ENCODE results near the gene DNAJB8.

DNAJB8 gene

GRCh38 chr3:128464188-128464587 lies 2.5 kb downstream of the DNAJB8 start:
- ChIA-PET CTCF (interaction anchor here (0.6 to 0.7 kb wide), 2 partner anchors 16 to 310 kb away, joined by 3 to 5 read pairs; no protein-coding TSS in a partner anchor), POLR2A (no interaction called here)
- DNase-seq (ENCODE audit: extremely low spot score), result no peak
- no peak for TF ChIP-seq SUZ12 (IDR thresholded peaks at IDR 0.05)
- TF ChIP-seq SP1 (IDR thresholded peaks at IDR 0.05), result no peak
- TF ChIP-seq ARNT (IDR thresholded peaks at IDR 0.05), result no peak
- no peak for TF ChIP-seq FOXK2 (IDR thresholded peaks at IDR 0.05)
- TF ChIP-seq NFRKB (IDR thresholded peaks at IDR 0.05), result no peak
- no peak for TF ChIP-seq FOXM1 (IDR thresholded peaks at IDR 0.05; ENCODE audit: borderline replicate concordance)
- TF ChIP-seq ELF4 (IDR thresholded peaks at IDR 0.05), result no peak
- TF ChIP-seq, protein P1, sequence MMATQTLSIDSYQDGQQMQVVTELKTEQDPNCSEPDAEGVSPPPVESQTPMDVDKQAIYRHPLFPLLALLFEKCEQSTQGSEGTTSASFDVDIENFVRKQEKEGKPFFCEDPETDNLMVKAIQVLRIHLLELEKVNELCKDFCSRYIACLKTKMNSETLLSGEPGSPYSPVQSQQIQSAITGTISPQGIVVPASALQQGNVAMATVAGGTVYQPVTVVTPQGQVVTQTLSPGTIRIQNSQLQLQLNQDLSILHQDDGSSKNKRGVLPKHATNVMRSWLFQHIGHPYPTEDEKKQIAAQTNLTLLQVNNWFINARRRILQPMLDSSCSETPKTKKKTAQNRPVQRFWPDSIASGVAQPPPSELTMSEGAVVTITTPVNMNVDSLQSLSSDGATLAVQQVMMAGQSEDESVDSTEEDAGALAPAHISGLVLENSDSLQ (IDR thresholded peaks at IDR 0.05), result no peak
- no peak for TF ChIP-seq ZNF384 (IDR thresholded peaks at IDR 0.05)
- TF ChIP-seq CTBP1 (IDR thresholded peaks at IDR 0.05; ENCODE audit: borderline replicate concordance), result no peak
- TF ChIP-seq TARDBP (IDR thresholded peaks at IDR 0.05), result no peak
- no peak for TF ChIP-seq BHLHE40 (IDR thresholded peaks at IDR 0.05; ENCODE audit: borderline replicate concordance)
- no peak for TF ChIP-seq HDGF (IDR thresholded peaks at IDR 0.05; ENCODE audit: borderline replicate concordance)
- no peak for TF ChIP-seq FOXA1 (IDR thresholded peaks at IDR 0.05)
- no peak for TF ChIP-seq LEF1 (IDR thresholded peaks at IDR 0.05; ENCODE audit: borderline replicate concordance)
- no peak for TF ChIP-seq L3MBTL2 (conservative IDR thresholded peaks at IDR 0.05)

- ChIA-PET CTCF (interaction anchor here (0.5 kb wide), 1 partner anchor 27 kb away, joined by 3 read pairs; no protein-coding TSS in a partner anchor), POLR2A (no interaction called here)
- no peak for DNase-seq (ENCODE audit: extremely low spot score)
- TF ChIP-seq L3MBTL2 (conservative IDR thresholded peaks at IDR 0.05), result no peak
- no peak for TF ChIP-seq ZNF384 (IDR thresholded peaks at IDR 0.05)
- no peak for TF ChIP-seq BHLHE40 (IDR thresholded peaks at IDR 0.05; ENCODE audit: borderline replicate concordance)
- TF ChIP-seq, protein P1 (IDR thresholded peaks at IDR 0.05), result no peak
- no peak for TF ChIP-seq HDGF (IDR thresholded peaks at IDR 0.05; ENCODE audit: borderline replicate concordance)
- TF ChIP-seq SP1 (IDR thresholded peaks at IDR 0.05), result no peak
- TF ChIP-seq NFRKB (IDR thresholded peaks at IDR 0.05), result no peak
- no peak for TF ChIP-seq ELF4 (IDR thresholded peaks at IDR 0.05)
- TF ChIP-seq FOXA1 (IDR thresholded peaks at IDR 0.05), result no peak
- no peak for TF ChIP-seq FOXM1 (IDR thresholded peaks at IDR 0.05; ENCODE audit: borderline replicate concordance)
- TF ChIP-seq LEF1 (IDR thresholded peaks at IDR 0.05; ENCODE audit: borderline replicate concordance), result no peak
- TF ChIP-seq FOXK2 (IDR thresholded peaks at IDR 0.05), result no peak
- no peak for TF ChIP-seq ARNT (IDR thresholded peaks at IDR 0.05)
- no peak for TF ChIP-seq TARDBP (IDR thresholded peaks at IDR 0.05)
Observed at GRCh38 chr3:128463771-128464170, 2.9 kb downstream of the DNAJB8 start.

DNA sequence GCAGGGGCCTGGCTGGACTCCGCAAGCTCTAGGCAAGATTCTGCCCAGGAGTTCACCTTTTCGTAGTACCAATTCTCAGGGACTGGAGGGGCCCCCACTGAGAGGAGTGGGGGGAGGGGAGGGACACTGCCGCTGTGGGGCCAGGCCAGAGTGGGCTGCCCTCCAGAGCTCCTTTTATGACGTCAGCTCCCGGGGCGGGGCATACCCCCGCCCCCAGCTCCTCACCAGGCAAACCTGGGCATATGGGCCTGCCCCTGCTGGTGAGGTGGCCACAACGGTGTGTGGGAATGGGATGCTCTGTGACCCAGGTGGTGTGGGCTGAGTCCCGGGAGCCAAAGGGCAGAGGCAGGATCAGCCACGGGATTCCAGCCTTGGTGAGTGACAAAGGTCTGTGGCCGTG lies 3.3 kb downstream of the DNAJB8 start:
- CTCF ChIA-PET, result interaction anchor here (0.5 kb wide), 1 partner anchor 27 kb away, joined by 3 read pairs; no protein-coding TSS in a partner anchor
- POLR2A ChIA-PET, result no interaction called here

GRCh38 chr3:128462931-128463330 lies 3.8 kb downstream of the DNAJB8 start:
- ChIA-PET POLR2A (no interaction called here), CTCF (no interaction called here)
- TF ChIP-seq SP1 (IDR thresholded peaks at IDR 0.05), result no peak
- no peak for TF ChIP-seq ZNF384 (IDR thresholded peaks at IDR 0.05)
- no peak for TF ChIP-seq BHLHE40 (IDR thresholded peaks at IDR 0.05; ENCODE audit: borderline replicate concordance)
- TF ChIP-seq FOXA1 (IDR thresholded peaks at IDR 0.05), result no peak
- no peak for TF ChIP-seq TARDBP (IDR thresholded peaks at IDR 0.05)
- no peak for TF ChIP-seq NFRKB (IDR thresholded peaks at IDR 0.05)
- TF ChIP-seq ARNT (IDR thresholded peaks at IDR 0.05), result no peak
- TF ChIP-seq, protein P1 (IDR thresholded peaks at IDR 0.05), result no peak
- no peak for TF ChIP-seq FOXK2 (IDR thresholded peaks at IDR 0.05)
- no peak for TF ChIP-seq CTBP1 (IDR thresholded peaks at IDR 0.05; ENCODE audit: borderline replicate concordance)
- no peak for TF ChIP-seq L3MBTL2 (conservative IDR thresholded peaks at IDR 0.05)
- TF ChIP-seq LEF1 (IDR thresholded peaks at IDR 0.05; ENCODE audit: borderline replicate concordance), result no peak
- no peak for TF ChIP-seq FOXM1 (IDR thresholded peaks at IDR 0.05; ENCODE audit: borderline replicate concordance)
- TF ChIP-seq ELF4 (IDR thresholded peaks at IDR 0.05), result no peak
- TF ChIP-seq SUZ12 (IDR thresholded peaks at IDR 0.05), result no peak
- no peak for TF ChIP-seq HDGF (IDR thresholded peaks at IDR 0.05; ENCODE audit: borderline replicate concordance)
- no peak for DNase-seq (ENCODE audit: extremely low spot score)

More for the DNA sequence above, 3.3 kb downstream of the DNAJB8 start:
- DNase-seq (ENCODE audit: extremely low spot score), result no peak
- TF ChIP-seq ARNT (IDR thresholded peaks at IDR 0.05) (no peak), L3MBTL2 (conservative IDR thresholded peaks at IDR 0.05) (no peak), TARDBP (IDR thresholded peaks at IDR 0.05) (no peak), ZNF384 (IDR thresholded peaks at IDR 0.05) (no peak), FOXA1 (IDR thresholded peaks at IDR 0.05) (no peak), FOXK2 (IDR thresholded peaks at IDR 0.05) (no peak), LEF1 (IDR thresholded peaks at IDR 0.05; ENCODE audit: borderline replicate concordance) (no peak), HDGF (IDR thresholded peaks at IDR 0.05; ENCODE audit: borderline replicate concordance) (no peak), NFRKB (IDR thresholded peaks at IDR 0.05) (no peak), CTBP1 (IDR thresholded peaks at IDR 0.05; ENCODE audit: borderline replicate concordance) (no peak), BHLHE40 (IDR thresholded peaks at IDR 0.05; ENCODE audit: borderline replicate concordance) (no peak)

DNA sequence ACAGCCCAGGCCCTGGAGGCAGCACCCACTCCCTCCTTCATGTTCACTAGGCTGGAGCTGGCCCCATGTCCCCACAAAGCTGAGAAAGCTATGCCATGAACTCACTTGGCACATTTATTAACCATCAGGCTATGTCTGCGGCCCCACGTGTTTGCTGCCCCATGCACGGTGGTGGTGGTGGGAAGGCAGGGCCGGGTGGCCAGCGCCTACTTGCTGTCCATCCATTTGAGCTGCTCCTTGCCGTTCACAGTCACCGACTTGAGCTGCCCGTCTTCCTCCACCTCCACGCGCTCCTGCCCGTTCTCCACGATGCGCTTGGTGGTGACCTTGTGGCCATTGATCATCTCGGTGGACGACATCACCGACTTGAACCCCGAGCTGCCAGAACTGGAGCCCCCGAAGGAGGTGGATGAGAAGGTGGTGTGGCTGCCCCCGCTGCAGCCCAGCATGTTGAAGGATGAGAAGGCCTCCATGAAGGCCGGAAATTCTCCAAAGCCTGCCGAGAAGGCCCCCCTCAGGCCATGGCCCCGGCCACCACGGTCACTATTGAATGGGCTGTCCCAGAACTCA lies 4.3 kb downstream of the DNAJB8 start:
- ChIA-PET CTCF (interaction anchor here (1.1 kb wide), 1 partner anchor 24 kb away, joined by 3 read pairs; no protein-coding TSS in a partner anchor), POLR2A (no interaction called here)
- no peak for TF ChIP-seq LEF1 (IDR thresholded peaks at IDR 0.05; ENCODE audit: borderline replicate concordance)
- no peak for TF ChIP-seq HDGF (IDR thresholded peaks at IDR 0.05; ENCODE audit: borderline replicate concordance)
- TF ChIP-seq TARDBP (IDR thresholded peaks at IDR 0.05), result no peak
- TF ChIP-seq L3MBTL2 (conservative IDR thresholded peaks at IDR 0.05), result no peak
- TF ChIP-seq NFRKB (IDR thresholded peaks at IDR 0.05), result no peak
- no peak for TF ChIP-seq ZNF384 (IDR thresholded peaks at IDR 0.05)
- TF ChIP-seq FOXM1 (IDR thresholded peaks at IDR 0.05; ENCODE audit: borderline replicate concordance), result no peak
- TF ChIP-seq FOXK2 (IDR thresholded peaks at IDR 0.05), result no peak
- TF ChIP-seq, protein P1 (IDR thresholded peaks at IDR 0.05), result no peak
- no peak for TF ChIP-seq ARNT (IDR thresholded peaks at IDR 0.05)
- TF ChIP-seq CTBP1 (IDR thresholded peaks at IDR 0.05; ENCODE audit: borderline replicate concordance), result no peak
- DNase-seq (ENCODE audit: extremely low spot score), result no peak
